Smooth muscle cell (in vitro differentiated cells): ENCODE measurements around the gene FAM174B. TPM values are rescaled to one million over a fixed set of nuclear protein-coding genes. Genes with fewer than 3 reads are reported as not detected.

Experiments
- DNase-seq: peaks from one replicate; lab custom pipeline; 2025; ENCODE audit not compliant: unreplicated experiment; lab: John Stamatoyannopoulos, UW
- H2AFZ ChIP-seq: fragments of 200-600 bp; sonication (generic); 2 replicates; pipeline ENCODE4 v1.6.0; 2016; ENCODE audit warnings: antibody characterized with exemption, low read depth, mild to moderate bottlenecking
- H3F3A ChIP-seq: fragments of 200-600 bp; sonication (generic); 2 replicates; pipeline ENCODE4 v1.6.0; 2017; ENCODE audit warnings: antibody characterized with exemption, low read depth
- H3K27ac ChIP-seq: fragments of 200-600 bp; sonication (generic); 2 replicates; pipeline ENCODE4 v1.5.1; 2016; ENCODE audit warnings: low read depth, mild to moderate bottlenecking
- H3K27me3 ChIP-seq: fragments of 200-600 bp; sonication (generic); 2 replicates; pipeline ENCODE4 v1.6.1; 2016; ENCODE audit warnings: low read depth, mild to moderate bottlenecking
- H3K36me3 ChIP-seq: fragments of 200-600 bp; sonication (generic); 2 replicates; pipeline ENCODE4 v1.5.1; 2016; ENCODE audit warnings: low read depth
- H3K4me1 ChIP-seq: fragments of 200-600 bp; sonication (generic); 2 replicates; pipeline ENCODE4 v1.5.1; 2016; ENCODE audit warnings: low read depth
- H3K4me2 ChIP-seq: fragments of 200-600 bp; sonication (generic); 2 replicates; pipeline ENCODE4 v1.6.0; 2016; ENCODE audit warnings: mild to moderate bottlenecking
- H3K4me3 ChIP-seq: fragments of 200-600 bp; sonication (generic); 2 replicates; pipeline ENCODE4 v1.5.1; 2016; ENCODE audit warnings: mild to moderate bottlenecking
- H3K79me2 ChIP-seq: fragments of 200-600 bp; sonication (generic); 2 replicates; pipeline ENCODE4 v1.6.0; 2016; ENCODE audit warnings: low read depth, mild to moderate bottlenecking
- H3K9ac ChIP-seq: fragments of 200-600 bp; sonication (generic); 2 replicates; pipeline ENCODE4 v1.6.0; 2016; ENCODE audit warnings: low read depth
- H3K9me3 ChIP-seq: fragments of 200-600 bp; sonication (generic); replicated peaks from 2 replicates; pipeline ENCODE4 v1.5.1; 2016; ENCODE audit warnings: low read depth
- H4K20me1 ChIP-seq: fragments of 200-600 bp; sonication (generic); 2 replicates; pipeline ENCODE4 v1.6.0; 2016; ENCODE audit warnings: low read depth
- CTCF ChIP-seq: fragments of 200-600 bp; sonication (generic); IDR thresholded peaks from 2 replicates; pipeline ENCODE4 v1.5.1; 2017; ENCODE audit warnings: borderline replicate concordance, mild to moderate bottlenecking, antibody characterized with exemption; ENCODE audit not compliant: insufficient read depth, poor library complexity, severe bottlenecking
- WGBS: methylation state at CpG from one replicate; pipeline ENCODE4 v1.1.7; 2016; ENCODE audit warnings: low lambda C conversion rate; 5-methylcytosine and 5-hydroxymethylcytosine counted together
- polyA plus RNA-seq: library from polyadenylated mRNA; unstranded; fragments of >200 nt; fragmentation: Nextera tagmentation; extraction: Ambion mirVana; gene quantifications from 2 replicates; pipeline ENCODE4 v1.2.1, GENCODE V29; 2016
- total RNA-seq: library from RNA; depleted of rRNA; stranded (reverse); fragments of >200 nt; gene quantifications from 2 replicates; pipeline ENCODE4 v1.2.3, GENCODE V29; 2014

FAM174B gene
- total and polyA plus RNA-seq, 2 experiments from 2014 or later, result 2.0 to 2.1 TPM

GRCh38 chr15:92574161-92574560, 81.4 kb downstream of the FAM174B start:
- H3K36me3 ChIP-seq, result no peaks in the 10 kb centered on the region
- no peak for TF ChIP-seq CTCF
- WGBS, result 100% methylated on average over 1 of the region's 1 CpG
- no peak for DNase-seq
- H3K4me2 ChIP-seq, result no peak overlapping the region
- H3K4me3 ChIP-seq, result no peak overlapping the region
- H3K79me2 ChIP-seq, result no peaks in the 10 kb centered on the region
- H2AFZ ChIP-seq, result no peak overlapping the region
- no peak overlapping the region for H3K27ac ChIP-seq
- H3K27me3 ChIP-seq, result no peaks in the 10 kb centered on the region
- no peaks in the 10 kb centered on the region for H3K9me3 ChIP-seq
- no peaks in the 10 kb centered on the region for H3K4me1 ChIP-seq
- no peaks in the 10 kb centered on the region for H4K20me1 ChIP-seq
- no peaks in the 10 kb centered on the region for H3F3A ChIP-seq
- no peak overlapping the region for H3K9ac ChIP-seq

GRCh38 chr15:92571824-92572223, 83.8 kb downstream of the FAM174B start:
- no peaks in the 10 kb centered on the region for H3K79me2 ChIP-seq
- no peak for TF ChIP-seq CTCF
- H3K27ac ChIP-seq, result no peak overlapping the region
- DNase-seq, result no peak
- H4K20me1 ChIP-seq, result no peaks in the 10 kb centered on the region
- no peaks in the 10 kb centered on the region for H3F3A ChIP-seq
- H3K4me2 ChIP-seq, result no peak overlapping the region
- 89% methylated on average over 4 of the region's 4 CpGs for WGBS
- no peak overlapping the region for H3K9ac ChIP-seq
- H3K4me3 ChIP-seq, result no peak overlapping the region
- H3K36me3 ChIP-seq, result no peaks in the 10 kb centered on the region
- H3K27me3 ChIP-seq, result no peaks in the 10 kb centered on the region
- H3K4me1 ChIP-seq, result no peaks in the 10 kb centered on the region
- no peak overlapping the region for H2AFZ ChIP-seq
- H3K9me3 ChIP-seq, result no peaks in the 10 kb centered on the region

GRCh38 chr15:92570391-92570790, 85.2 kb downstream of the FAM174B start:
- H3K4me3 ChIP-seq, result no peak overlapping the region
- no peaks in the 10 kb centered on the region for H3K27me3 ChIP-seq
- no peaks in the 10 kb centered on the region for H3K79me2 ChIP-seq
- no peaks in the 10 kb centered on the region for H3K36me3 ChIP-seq
- 78% methylated on average over 7 of the region's 7 CpGs for WGBS
- no peaks in the 10 kb centered on the region for H3K9me3 ChIP-seq
- H3K27ac ChIP-seq, result no peak overlapping the region
- no peaks in the 10 kb centered on the region for H3K4me1 ChIP-seq
- no peak overlapping the region for H3K9ac ChIP-seq
- no peak for DNase-seq
- H4K20me1 ChIP-seq, result no peaks in the 10 kb centered on the region
- no peak for TF ChIP-seq CTCF
- no peak overlapping the region for H3K4me2 ChIP-seq
- H2AFZ ChIP-seq, result no peak overlapping the region
- no peaks in the 10 kb centered on the region for H3F3A ChIP-seq

- Histone ChIP-seq H3K9me3 (no peaks in the 10 kb centered on the region), H3K4me2 (no peak overlapping the region), H3K9ac (no peak overlapping the region), H4K20me1 (no peaks in the 10 kb centered on the region), H3K4me3 (no peak overlapping the region), H3K36me3 (no peaks in the 10 kb centered on the region), H2AFZ (no peak overlapping the region), H3K4me1 (no peaks in the 10 kb centered on the region), H3F3A (no peaks in the 10 kb centered on the region), H3K27ac (no peak overlapping the region), H3K27me3 (no peaks in the 10 kb centered on the region), H3K79me2 (no peaks in the 10 kb centered on the region)
- no peak for TF ChIP-seq CTCF
- 68% methylated on average over 3 of the region's 3 CpGs for WGBS
- no peak for DNase-seq
Measured at GRCh38 chr15:92569778-92570177, 85.8 kb downstream of the FAM174B start.
